Smooth muscle cell (in vitro differentiated cells): ENCODE results near the gene ACTN3. TPM values are rescaled to one million over a fixed set of nuclear protein-coding genes. Genes with fewer than 3 reads are reported as not detected.

Experiments used
- DNase-seq: peaks from one replicate; lab custom pipeline; 2025; ENCODE audit not compliant: unreplicated experiment; lab: John Stamatoyannopoulos, UW
- H2AFZ ChIP-seq: fragments of 200-600 bp; sonication (generic); 2 replicates; pipeline ENCODE4 v1.6.0; 2016; ENCODE audit warnings: antibody characterized with exemption, low read depth, mild to moderate bottlenecking
- H3F3A ChIP-seq: fragments of 200-600 bp; sonication (generic); 2 replicates; pipeline ENCODE4 v1.6.0; 2017; ENCODE audit warnings: antibody characterized with exemption, low read depth
- H3K27ac ChIP-seq: fragments of 200-600 bp; sonication (generic); 2 replicates; pipeline ENCODE4 v1.5.1; 2016; ENCODE audit warnings: low read depth, mild to moderate bottlenecking
- H3K27me3 ChIP-seq: fragments of 200-600 bp; sonication (generic); 2 replicates; pipeline ENCODE4 v1.6.1; 2016; ENCODE audit warnings: low read depth, mild to moderate bottlenecking
- H3K36me3 ChIP-seq: fragments of 200-600 bp; sonication (generic); 2 replicates; pipeline ENCODE4 v1.5.1; 2016; ENCODE audit warnings: low read depth
- H3K4me1 ChIP-seq: fragments of 200-600 bp; sonication (generic); 2 replicates; pipeline ENCODE4 v1.5.1; 2016; ENCODE audit warnings: low read depth
- H3K4me2 ChIP-seq: fragments of 200-600 bp; sonication (generic); 2 replicates; pipeline ENCODE4 v1.6.0; 2016; ENCODE audit warnings: mild to moderate bottlenecking
- H3K4me3 ChIP-seq: fragments of 200-600 bp; sonication (generic); 2 replicates; pipeline ENCODE4 v1.5.1; 2016; ENCODE audit warnings: mild to moderate bottlenecking
- H3K79me2 ChIP-seq: fragments of 200-600 bp; sonication (generic); 2 replicates; pipeline ENCODE4 v1.6.0; 2016; ENCODE audit warnings: low read depth, mild to moderate bottlenecking
- H3K9ac ChIP-seq: fragments of 200-600 bp; sonication (generic); 2 replicates; pipeline ENCODE4 v1.6.0; 2016; ENCODE audit warnings: low read depth
- H3K9me3 ChIP-seq: fragments of 200-600 bp; sonication (generic); replicated peaks from 2 replicates; pipeline ENCODE4 v1.5.1; 2016; ENCODE audit warnings: low read depth
- H4K20me1 ChIP-seq: fragments of 200-600 bp; sonication (generic); 2 replicates; pipeline ENCODE4 v1.6.0; 2016; ENCODE audit warnings: low read depth
- CTCF ChIP-seq: fragments of 200-600 bp; sonication (generic); IDR thresholded peaks from 2 replicates; pipeline ENCODE4 v1.5.1; 2017; ENCODE audit warnings: borderline replicate concordance, mild to moderate bottlenecking, antibody characterized with exemption; ENCODE audit not compliant: insufficient read depth, poor library complexity, severe bottlenecking
- WGBS: methylation state at CpG from one replicate; pipeline ENCODE4 v1.1.7; 2016; ENCODE audit warnings: low lambda C conversion rate; 5-methylcytosine and 5-hydroxymethylcytosine counted together
- polyA plus RNA-seq: library from polyadenylated mRNA; unstranded; fragments of >200 nt; fragmentation: Nextera tagmentation; extraction: Ambion mirVana; gene quantifications from 2 replicates; pipeline ENCODE4 v1.2.1, GENCODE V29; 2016
- total RNA-seq: library from RNA; depleted of rRNA; stranded (reverse); fragments of >200 nt; gene quantifications from 2 replicates; pipeline ENCODE4 v1.2.3, GENCODE V29; 2014

The ACTN3 gene
- total and polyA plus RNA-seq, 2 experiments from 2014 or later: 1.4 TPM; not detected in 1

- no peaks in the 10 kb centered on the region for H4K20me1 ChIP-seq
- TF ChIP-seq CTCF: no peak
- H3K4me2 ChIP-seq: no peak overlapping the region
- H3F3A ChIP-seq: no peaks in the 10 kb centered on the region
- H2AFZ ChIP-seq: no peak overlapping the region
- H3K9ac ChIP-seq: no peak overlapping the region
- no peaks in the 10 kb centered on the region for H3K9me3 ChIP-seq
- no peaks in the 10 kb centered on the region for H3K36me3 ChIP-seq
- H3K4me1 ChIP-seq: no peaks in the 10 kb centered on the region
- no peaks in the 10 kb centered on the region for H3K79me2 ChIP-seq
- H3K27me3 ChIP-seq: no peaks in the 10 kb centered on the region
- DNase-seq: no peak
- no peak overlapping the region for H3K27ac ChIP-seq
- no peak overlapping the region for H3K4me3 ChIP-seq
- WGBS: 71% methylated on average over 2 of the region's 3 CpGs
Observed at GRCh38 chr11:66555416-66555815, 8.7 kb downstream of the ACTN3 start.

DNA sequence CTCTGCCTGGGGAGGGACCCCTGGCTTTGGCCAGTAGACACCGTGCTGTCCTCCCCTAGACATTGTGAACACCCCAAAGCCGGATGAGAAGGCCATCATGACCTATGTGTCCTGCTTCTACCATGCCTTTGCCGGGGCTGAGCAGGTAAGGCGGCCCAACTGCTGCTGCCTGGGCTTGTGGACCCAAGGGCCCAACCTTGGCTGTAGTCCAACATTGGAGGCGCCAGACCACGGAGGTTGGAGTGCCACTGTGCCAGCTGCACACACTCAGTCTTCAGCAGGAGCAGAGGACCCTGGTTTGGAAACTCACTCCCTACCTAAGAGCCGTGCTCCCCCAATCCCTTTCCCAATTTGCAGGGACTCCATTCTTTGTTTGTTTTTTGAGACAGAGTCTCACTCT, 9.4 kb downstream of the ACTN3 start:
- H4K20me1 ChIP-seq: no peaks in the 10 kb centered on the region
- H3K27ac ChIP-seq: no peak overlapping the region
- no peaks in the 10 kb centered on the region for H3K36me3 ChIP-seq
- no peaks in the 10 kb centered on the region for H3F3A ChIP-seq
- H3K9me3 ChIP-seq: no peaks in the 10 kb centered on the region
- H3K79me2 ChIP-seq: no peaks in the 10 kb centered on the region
- no peak for TF ChIP-seq CTCF
- 95% methylated on average over 7 of the region's 7 CpGs for WGBS
- H3K4me3 ChIP-seq: no peak overlapping the region
- no peak overlapping the region for H3K4me2 ChIP-seq
- H2AFZ ChIP-seq: no peak overlapping the region
- no peak overlapping the region for H3K9ac ChIP-seq
- H3K27me3 ChIP-seq: no peaks in the 10 kb centered on the region
- no peak for DNase-seq
- no peaks in the 10 kb centered on the region for H3K4me1 ChIP-seq

DNA sequence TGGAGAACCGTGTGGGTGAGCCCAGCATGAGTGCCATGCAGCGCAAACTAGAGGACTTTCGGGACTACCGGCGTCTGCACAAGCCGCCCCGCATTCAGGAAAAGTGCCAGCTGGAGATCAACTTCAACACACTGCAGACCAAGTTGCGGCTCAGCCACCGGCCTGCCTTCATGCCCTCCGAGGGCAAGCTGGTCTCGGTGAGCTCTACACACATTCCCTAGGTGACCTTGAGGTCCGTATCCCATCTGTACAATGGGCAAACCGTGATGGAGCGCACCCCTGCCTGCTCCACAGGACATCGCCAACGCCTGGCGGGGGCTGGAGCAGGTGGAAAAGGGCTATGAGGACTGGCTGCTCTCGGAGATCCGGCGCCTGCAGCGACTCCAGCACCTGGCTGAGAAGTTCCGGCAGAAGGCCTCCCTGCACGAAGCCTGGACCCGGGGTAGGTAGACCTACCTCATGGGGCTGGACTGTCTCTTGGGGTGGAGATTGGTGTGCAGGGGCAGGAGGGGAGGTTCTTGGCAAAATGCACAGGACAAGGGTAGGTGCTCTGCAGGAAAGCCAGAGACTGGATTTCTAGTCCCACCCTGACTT, 11.1 kb downstream of the ACTN3 start:
- Histone ChIP-seq H3K36me3 (no peaks in the 10 kb centered on the region), H3K9ac (no peak overlapping the region), H3K27me3 (no peaks in the 10 kb centered on the region), H3K4me3 (no peak overlapping the region), H3K79me2 (no peaks in the 10 kb centered on the region), H3F3A (no peaks in the 10 kb centered on the region), H3K4me2 (no peak overlapping the region), H3K4me1 (no peaks in the 10 kb centered on the region), H2AFZ (no peak overlapping the region), H3K9me3 (no peaks in the 10 kb centered on the region), H3K27ac (no peak overlapping the region), H4K20me1 (no peaks in the 10 kb centered on the region)
- no peak for DNase-seq
- no peak for TF ChIP-seq CTCF
- WGBS: 97% methylated on average over 24 of the region's 24 CpGs
